Posterior cingulate gyrus (tissue), 11 donors: ENCODE results near the gene PCDH12.
A peak's percentile ranks its signal among the peaks of the same experiment; 100 is the strongest.

ENCODE experiments used
- DNase-seq, 10 donors: peaks; one replicate each; pipeline versions ENCODE4 v3.0.0 to v3.0.0-alpha.2; 2020 to 2021; ENCODE audit warnings: mixed read lengths in 3 of 10
- intact Hi-C: fragments of 100-400 bp; cut with DNase I; formaldehyde crosslinking; loops from one replicate; pipeline ENCODE4 v1.15.1; 2023

Gene PCDH12

DNA sequence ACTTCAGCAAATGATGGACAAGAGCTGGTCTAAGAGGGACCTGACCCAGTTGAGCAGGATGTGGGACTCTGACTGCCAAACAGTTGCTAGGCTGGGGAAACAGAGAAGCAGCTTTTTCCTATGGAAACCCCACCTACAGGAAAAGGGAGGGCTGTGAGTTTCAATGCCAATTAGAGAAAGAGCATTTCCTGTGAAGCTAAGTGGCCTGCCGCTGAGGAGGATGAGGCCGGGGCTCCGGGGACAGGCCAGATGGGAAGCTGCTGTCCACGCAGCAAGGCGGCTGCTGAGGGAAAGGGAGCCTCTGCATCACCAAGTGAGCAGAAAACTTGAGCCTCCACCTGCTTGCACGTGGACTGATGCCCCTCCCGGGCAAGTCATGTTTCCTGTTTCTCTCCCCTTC, at the start of gene PCDH12:
TSS of gene PCDH12 (minus strand) at position 90 of the 400 bp plus-strand sequence. CDS start 351 bp downstream, outside the sequence.
- DNase-seq, result peak in 1 of 10 donors; percentile 79
- intact Hi-C loops, result no loop called here

DNA sequence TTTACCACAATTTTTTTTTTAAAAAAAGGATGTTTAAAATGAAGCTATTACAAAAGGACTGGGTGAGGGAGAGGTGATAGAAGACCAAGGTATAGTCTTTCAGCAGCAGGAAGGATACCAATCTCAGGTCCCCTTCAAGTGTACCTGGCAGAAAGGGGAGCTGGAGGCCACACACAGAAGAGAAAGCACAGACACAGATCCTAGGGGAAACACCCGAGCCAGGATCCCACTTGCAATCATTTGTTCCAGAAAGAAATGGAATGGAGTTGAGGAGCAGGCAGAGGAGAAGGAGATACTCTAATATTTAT, 49.2 kb upstream of the PCDH12 start:
- intact Hi-C loops, result no loop called here
- no peak for DNase-seq

DNA sequence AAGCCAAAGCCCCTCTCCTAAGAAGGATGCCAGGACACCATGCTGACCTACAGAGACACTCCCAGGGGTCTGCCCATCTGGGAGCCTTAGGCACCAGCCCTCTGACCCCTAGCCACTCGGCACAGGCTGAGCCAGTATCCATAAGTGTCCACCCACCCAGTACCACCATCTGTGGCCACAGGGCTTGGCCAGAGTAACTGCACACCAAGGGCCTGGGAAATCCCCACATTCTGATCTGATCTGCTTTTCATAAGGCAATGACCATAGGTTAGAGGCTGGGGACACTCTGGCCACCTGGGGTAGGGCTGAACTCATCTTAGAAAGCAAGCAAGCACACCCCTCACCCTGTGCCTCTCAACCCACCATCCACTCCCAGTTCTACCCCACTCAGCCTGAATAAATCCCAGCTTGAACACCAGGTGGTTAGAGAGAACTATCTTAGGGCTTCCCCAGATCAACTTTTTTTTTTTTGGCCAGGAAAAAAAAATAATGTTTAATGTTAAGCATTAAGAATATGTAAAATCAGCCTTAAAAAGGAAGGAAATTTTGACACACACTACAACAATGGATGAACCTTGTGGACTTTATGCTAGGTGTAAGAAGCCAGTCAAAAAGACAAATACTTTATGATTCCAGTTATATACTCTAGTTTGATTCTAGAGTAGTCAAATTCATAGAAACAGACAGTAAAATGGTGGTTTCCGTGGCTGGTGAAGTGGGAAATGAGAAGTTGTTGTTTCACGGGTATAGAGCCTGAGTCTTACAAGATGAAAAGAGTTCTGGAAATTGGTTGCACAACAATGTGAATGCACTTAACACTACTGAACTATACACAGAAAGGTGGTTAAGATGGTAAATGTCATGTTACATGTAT, 48.6 kb upstream of the PCDH12 start:
- intact Hi-C loops, result no loop called here
- no peak for DNase-seq

DNA sequence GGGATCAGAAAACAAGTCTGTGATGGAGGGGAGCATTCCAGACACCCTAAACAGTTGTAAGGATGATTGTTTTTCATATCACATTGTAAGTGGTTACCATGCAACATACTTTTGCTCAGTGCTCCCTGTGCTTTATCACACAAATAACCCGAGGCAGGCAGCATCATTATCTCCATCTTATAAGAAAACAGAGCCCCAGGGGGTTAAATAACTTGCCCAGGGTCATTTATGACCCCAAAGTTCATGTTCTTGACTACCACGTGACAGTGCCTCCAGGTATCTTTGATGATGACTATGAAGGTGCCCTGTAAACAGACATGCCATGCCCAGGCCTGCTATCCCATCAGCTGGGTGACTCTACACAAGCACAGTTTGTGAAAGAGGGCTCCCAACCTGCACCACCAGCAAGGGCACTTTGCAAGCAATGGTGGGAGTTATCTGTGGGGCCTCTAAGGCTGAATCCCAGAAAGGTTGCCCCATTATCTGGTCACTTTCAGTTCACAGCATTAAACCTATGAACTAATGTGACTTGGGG, 45.3 kb upstream of the PCDH12 start:
- intact Hi-C loops, result no loop called here
- no peak for DNase-seq

DNA sequence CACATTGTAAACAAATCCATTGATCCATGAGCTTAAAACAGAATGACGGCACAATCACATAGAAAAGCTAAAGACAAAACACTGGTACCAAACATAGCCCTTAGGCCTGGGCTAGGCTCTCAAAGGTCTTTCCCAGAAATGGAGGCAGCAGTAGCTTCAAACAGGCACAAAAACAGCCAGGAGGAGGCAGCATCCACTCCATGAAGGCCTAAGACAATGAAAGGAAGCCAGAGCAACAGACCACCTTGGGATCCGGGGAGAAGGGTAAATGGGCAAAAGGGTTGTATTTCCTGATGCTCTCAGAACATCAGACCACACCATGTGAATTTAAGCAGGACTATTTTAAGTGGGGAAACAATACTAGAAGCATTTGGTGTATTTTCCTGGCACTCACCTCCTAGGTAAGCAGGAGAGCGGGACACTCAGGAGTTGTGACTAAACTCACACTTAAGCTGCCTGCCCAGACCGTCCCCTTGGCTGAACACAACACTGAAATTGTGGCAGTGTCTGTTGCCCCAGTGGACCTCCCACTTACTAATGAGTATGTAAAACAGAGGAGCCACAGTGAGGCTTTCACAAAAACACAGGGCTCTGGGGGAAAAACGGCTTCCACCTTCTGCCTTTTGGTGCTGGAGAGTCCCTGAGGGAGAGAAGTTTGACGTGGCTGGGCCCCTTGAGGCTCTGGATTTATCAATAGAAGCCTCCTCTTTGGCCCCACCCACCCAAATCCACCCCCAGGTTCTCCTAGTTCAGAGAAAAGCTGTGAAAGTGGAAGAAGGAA, 42.9 kb upstream of the PCDH12 start:
- no peak for DNase-seq
- intact Hi-C loops, result no loop called here

DNA sequence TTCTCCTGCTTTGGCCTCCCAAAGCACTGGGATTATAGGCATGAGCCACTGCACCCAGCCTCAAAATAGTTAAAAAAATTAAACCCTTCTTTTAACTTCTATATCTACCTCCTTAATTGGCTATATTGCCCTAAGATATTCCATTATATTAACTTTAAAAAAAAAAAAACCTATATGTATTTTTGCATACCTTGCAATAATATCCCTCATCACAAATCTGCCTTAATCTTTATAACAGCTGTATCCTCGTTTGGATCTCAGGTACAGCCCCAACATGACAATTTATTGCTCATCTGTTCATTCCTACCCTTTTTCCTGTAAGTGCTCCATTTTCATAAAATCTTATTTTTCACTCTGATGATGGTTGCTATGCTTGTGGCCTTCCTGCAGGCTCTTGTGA, 42.2 kb upstream of the PCDH12 start:
- intact Hi-C loops, result no loop called here

DNA sequence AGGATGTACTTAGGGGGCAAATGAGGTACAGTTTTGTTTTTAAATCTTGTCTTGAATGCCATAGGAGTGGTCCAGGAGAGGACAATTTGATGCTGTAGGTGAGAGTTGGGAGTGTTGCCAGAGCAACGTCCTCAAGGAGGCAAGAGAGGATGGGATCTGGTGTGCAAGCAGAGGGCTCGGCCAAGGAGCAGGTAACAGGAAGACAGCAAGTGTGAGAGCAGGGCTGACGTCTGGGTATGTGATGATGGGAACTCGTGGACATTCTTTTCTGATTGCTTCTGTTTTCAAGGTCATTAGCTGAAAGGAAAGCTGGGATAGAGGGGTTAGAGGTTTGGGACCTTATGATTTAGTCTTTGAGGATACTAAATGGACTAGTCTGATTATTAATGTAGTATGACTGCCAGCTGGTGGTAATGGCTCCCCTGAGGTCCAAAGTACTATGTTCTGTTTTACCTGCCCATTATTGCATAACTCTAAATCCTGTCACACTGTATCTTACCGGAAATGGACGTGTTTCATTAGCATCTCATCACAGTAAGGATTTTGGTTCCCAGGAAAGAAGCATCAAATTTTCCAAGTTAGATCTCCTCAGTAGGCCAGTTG, 39.5 kb upstream of the PCDH12 start:
- DNase-seq, result no peak
- intact Hi-C loops, result no loop called here

More for the DNA sequence above, 42.2 kb upstream of the PCDH12 start:
- DNase-seq, result no peak

DNA sequence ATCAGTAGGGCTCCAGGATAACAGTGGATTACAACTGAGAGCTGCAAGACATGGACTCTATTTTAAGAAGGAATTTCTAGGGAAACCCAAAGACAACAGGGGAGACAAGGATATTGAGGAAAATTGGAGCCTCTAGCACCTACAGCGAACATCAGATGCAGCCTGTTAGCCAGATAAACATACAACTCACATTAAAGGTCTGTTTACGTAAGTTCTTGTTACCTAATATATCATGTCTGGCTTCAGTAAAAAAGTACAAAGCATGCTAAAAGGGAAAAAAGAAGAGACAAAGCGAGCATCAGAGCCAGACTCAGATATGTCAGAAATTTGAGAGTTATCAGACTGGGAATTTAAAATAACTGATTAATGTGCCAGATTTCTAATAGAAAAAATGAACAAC, 37.7 kb upstream of the PCDH12 start:
- intact Hi-C loops, result no loop called here
- no peak for DNase-seq

DNA sequence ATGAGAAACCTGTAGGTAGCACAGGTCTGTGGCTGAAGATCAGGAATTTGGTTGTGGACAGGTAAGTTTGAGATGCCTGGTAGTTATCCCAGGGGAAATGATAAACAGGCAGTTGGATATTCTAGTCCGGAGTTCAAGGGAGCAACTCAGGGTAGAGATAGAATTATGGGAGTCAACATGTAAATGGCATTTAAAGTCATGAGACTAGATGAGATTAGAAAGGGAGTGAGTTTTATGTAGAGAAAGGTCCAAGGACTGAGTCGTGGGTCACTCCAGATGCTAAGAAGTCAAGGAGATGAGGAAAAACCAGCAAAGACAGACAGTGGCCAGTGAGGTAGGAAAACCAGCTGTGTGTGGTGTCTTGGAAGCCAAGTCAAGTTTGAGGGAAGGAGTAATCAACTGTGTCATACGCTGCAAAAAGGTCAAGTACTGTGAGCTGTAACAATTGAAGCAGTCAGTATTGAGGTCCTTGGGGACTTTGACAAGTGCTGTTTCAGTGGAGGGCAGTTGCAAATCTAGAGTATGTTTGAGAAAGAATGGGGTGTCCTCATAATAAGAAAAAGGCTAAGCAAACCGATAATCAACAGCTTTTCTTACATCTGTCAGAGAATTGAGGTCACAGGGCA, 36.6 kb upstream of the PCDH12 start:
- no peak for DNase-seq

DNA sequence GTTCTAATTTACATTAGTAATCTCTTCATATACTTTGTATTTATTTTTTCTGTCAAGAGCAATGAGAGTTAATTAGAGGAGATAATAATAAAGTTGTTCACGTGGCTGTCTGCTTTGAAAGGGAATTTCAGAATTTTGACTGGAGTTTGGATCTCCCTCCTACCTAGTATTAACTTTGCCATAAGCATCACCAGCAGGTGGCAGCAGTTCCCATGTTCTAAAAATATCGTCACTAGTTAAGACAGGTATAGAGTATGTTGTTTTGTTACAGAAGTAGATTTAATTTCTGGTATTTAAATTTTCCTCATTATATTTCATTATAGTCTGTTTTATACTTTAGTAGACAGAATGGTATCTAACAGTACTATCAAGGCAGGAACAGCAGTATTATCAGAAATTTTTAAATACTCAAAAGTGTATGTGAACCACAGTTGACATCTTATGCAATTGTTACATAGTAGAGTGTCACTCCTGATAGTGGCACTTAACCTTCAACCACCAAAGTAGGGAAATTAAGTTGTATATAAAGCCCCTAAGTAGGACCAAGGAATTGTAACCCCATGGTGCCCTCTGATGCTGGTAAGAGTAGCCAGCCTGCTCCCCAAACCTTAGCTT, 34.5 kb upstream of the PCDH12 start:
- DNase-seq, result peak in 5 of 10 donors; percentile 55 to 79 (median 69)
- intact Hi-C loops, result loop anchor here (1.0 kb wide), 1 partner anchor 149 kb away; no protein-coding TSS in a partner anchor

More for the DNA sequence above, 36.6 kb upstream of the PCDH12 start:
- intact Hi-C loops, result no loop called here

DNA sequence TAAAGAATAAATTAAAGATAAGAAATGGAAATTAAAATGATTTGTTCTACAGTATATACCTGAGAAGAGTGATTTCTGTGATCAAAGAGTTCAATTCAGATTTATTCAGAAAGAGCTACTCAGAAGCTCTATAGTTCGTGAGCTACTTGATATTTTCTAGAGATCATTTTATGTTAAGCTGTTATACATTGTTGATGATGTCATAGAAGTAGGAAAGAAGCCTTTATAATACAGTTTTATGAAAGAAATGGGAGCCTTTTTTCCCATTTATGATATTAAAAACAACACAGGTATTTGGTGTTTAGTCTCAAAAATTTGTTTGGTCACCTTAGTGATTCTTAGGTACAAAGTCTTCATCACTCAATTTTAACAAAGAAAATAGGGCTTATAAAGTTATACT, 31.7 kb upstream of the PCDH12 start:
- no peak for DNase-seq
- intact Hi-C loops, result no loop called here

DNA sequence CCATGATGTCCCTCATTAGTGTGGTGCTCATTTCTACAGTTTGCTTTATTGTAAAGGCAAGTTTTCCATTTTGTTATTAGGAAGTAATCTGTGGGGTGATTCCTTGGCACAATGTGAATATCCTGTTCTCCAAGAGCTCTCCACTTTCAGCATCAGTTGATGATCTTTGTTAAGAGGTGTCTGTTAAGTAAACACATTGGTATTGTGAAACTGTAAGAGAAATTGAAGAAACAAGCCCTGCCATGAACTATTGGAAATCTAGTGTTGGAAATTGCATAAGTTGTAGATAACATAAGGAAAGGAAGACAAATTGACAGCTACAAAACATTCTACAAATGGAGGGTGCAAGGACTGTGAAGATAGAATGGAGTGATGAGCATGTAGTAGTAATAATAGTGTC, 28.1 kb upstream of the PCDH12 start:
- no peak for DNase-seq
- intact Hi-C loops, result no loop called here

DNA sequence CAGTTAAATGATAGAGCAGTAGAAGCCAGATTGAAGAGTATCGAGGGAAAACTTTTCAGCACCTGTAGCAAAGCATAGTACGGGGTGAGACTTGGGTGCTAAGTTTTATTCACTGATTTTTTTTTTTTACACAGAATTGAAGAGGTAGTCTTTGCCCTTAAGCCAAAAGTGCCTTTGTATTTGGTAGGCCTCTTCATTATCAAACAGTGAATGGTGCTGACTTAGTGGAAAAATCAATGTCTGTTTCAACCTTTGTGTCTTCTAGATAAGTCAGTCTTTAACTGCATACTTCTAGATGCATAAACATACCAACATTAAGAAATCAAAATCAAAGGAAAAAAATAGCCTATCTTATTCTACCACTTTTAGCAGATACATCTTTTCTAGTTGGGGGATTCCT, 24.6 kb upstream of the PCDH12 start:
- intact Hi-C loops, result no loop called here
- DNase-seq, result no peak

DNA sequence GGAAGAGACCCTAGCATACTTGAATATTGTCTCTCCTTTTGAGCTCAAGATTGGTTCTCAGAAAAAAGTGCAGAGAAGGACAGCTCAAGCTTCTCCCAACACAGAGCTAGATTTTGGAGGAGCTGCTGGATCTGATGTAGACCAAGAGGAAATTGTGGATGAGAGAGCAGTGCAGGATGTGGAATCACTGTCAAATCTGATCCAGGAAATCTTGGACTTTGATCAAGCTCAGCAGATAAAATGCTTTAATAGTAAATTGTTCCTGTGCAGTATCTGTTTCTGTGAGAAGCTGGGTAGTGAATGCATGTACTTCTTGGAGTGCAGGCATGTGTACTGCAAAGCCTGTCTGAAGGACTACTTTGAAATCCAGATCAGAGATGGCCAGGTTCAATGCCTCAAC, 20.4 kb upstream of the PCDH12 start:
- intact Hi-C loops, result no loop called here
- DNase-seq, result no peak

DNA sequence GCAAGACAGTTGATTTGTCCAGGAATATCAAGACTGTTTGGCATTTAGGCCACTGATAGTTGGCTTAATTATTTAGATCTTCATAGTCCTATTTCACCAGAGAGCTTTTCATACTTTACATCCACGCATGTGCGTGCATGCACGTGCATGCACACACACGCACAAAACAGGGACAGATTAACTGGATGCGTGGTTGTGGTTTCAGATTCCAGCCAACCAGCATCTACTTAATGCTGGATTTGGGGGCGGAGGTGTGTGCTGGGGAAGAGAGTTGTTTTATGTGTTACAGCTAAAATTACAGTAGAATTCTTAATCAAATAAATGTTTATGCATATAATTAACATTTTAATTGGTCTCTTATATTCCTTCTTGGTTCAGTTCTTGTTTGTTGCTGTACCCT, 18.2 kb upstream of the PCDH12 start:
- intact Hi-C loops, result no loop called here
- no peak for DNase-seq

DNA sequence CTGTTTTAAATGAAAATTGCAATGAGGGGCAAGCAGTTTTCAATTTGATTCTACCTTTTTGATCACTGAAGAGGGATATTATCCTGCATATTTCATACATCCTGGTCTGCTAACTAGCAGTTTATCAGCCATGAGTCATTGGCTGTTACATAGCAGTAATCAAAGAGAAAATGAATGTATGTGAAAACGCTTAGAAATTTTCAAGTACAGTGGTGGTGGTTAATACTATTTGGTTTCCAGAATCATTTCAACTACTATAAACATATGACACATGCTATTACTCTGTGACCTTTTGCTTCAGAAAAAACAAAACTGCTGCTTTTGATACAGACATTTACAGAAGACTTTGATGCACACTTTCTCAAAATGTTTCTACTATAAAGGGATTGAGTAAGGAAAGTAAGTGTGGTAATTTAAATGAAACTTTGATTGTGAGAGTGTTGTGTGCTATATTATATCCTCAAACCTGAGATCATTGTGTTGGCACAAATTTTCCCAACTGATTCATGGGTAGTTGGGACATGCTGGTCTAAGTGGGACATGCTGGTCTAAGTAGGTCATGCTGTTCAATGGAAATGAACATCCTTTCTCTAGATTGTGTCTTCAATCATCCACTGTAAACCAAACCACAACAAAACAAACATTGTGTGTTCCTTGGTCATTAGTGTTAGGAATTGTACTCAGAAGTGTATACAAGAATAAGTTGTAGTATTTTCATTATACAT, 16.0 kb upstream of the PCDH12 start:
- no peak for DNase-seq
- intact Hi-C loops, result no loop called here

DNA sequence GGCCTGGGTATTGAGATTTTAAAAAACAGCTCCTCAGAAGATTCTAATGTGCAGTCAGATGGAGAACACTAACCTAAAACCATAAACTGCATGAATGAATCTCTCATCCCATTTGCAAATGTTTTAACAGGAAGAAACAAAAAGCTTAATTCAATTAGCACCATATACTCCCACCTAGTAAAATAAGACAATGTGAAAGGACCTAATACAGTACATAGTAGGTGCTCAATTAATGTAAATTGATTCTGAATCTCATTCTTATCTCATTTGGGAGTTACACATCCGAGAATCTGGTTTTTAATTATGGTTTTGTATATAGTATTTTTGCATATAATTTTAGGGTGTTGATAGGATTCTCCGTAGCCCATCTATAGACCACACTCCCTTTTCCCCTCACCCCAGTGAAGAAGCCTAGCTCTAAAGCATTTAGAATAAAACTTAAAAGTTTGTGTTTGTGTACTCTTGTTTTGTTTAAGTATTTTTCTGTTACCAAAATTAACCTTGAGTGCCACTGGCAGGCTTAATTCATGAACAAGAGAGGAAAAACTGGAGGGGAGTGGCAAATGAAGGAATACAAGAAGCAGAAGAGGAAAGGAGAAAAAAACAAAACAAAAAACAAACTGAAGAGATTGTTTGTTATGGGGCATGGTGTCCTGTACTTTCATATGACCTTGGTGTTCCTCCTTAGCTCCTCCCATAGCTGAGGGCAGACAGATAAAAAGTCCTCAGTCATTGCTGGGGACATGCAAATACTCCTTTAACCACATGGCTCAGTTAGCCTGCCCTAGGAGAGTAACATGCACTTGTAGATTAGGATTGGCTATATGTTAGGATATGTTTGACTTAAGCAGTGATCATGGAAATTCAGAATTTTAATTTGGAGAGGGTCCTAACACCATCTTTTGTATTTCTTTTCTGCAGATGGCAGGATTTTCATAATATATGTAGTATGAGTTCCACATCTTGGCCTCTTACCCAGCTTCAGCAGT, 12.1 kb upstream of the PCDH12 start:
- intact Hi-C loops, result loop anchor here (10.0 kb wide), 1 partner anchor 155 kb away; no protein-coding TSS in a partner anchor
- no peak for DNase-seq

DNA sequence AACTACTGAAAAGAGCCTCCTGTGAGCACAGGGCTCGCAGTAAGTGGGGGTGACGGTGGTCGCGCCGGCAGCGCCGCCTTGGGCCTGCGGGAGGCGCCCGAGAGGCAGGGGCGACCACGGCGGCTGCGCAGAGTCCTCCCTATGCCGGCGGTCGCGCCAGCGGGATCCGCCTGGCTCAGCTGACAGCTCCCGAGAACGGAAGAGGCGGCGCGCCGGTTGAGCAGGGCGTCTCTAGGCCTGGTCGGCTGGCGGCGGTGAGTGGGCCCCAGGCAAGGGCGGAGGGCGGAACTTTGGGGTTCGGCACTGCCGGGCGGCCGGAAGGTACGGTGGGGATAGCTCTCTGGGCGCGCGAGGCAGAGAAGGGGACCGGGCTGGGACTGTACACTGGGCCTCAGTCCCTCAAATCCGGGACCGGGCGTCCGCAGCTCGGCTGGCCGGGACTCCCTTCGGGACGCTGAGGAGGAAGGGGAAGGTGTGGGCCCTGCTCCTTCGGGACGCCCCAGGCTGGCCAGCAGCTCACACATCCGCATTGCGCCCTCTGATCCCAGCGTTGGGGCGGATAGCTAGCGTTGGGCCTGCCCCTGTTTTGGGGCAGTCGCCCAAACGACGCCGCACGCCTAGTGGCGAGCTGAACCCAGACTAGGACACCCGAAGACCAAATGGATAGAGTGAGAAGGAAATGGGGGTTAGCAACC, 11.1 kb upstream of the PCDH12 start, which contains the start of gene RNF14:
TSS of gene RNF14 (plus strand) at position 192 of the 695 bp plus-strand sequence. CDS start 4,484 bp downstream, outside the sequence.
- intact Hi-C loops, result loop anchor here (10.0 kb wide), 1 partner anchor 154 kb away; no protein-coding TSS in a partner anchor

More for the DNA sequence above, 11.1 kb upstream of the PCDH12 start, which contains the start of gene RNF14:
- peak; percentile 82 to 99 (median 92) for DNase-seq
